Prostate gland (tissue), 2 donors: ENCODE results near the gene CUX1.

Experiments
- CTCF ChIP-seq, 4 experiments: fragments of 200-600 bp in 2 of 4; fragments of 450-650 bp in 2 of 4; sonication (generic) in 2 of 4; IDR thresholded peaks; 1 replicate in 3 of 4; 2 replicates in 1 of 4; pipeline ENCODE4 v1.5.1; 2016 to 2019; ENCODE audit warnings: antibody characterized with exemption in 4 of 4, mild to moderate bottlenecking in 2 of 4, moderate library complexity in 2 of 4
- POLR2A ChIP-seq: fragments of 450-650 bp; IDR thresholded peaks from one replicate; pipeline ENCODE4 v1.6.1; 2016; ENCODE audit warnings: antibody characterized with exemption, mild to moderate bottlenecking
- POLR2AphosphoS5 ChIP-seq: sonication (generic); formaldehyde crosslinking; IDR thresholded peaks from one replicate; pipeline ENCODE4 v1.6.1; 2017; ENCODE audit warnings: antibody characterized with exemption

- no peak for TF ChIP-seq CTCF (IDR thresholded peaks at IDR 0.05)
- no peak for TF ChIP-seq POLR2A
- no peak for TF ChIP-seq POLR2AphosphoS5
Observed at GRCh38 chr7:101996876-101997275, 179.4 kb downstream of the CUX1 start.
